Mammary epithelial cell (primary cell): ENCODE measurements around the gene DSTYK.

ENCODE experiments used
- CTCF ChIP-seq, 2 donors: IDR thresholded peaks in 1 of 2; conservative IDR thresholded peaks in 1 of 2; 2 replicates each; pipeline ENCODE4 v1.5.1; 2011 to 2012; ENCODE audit warnings: inconsistent platforms in 2 of 2, low read length in 2 of 2, mild to moderate bottlenecking in 2 of 2, control low read depth in 1 of 2, low read depth in 1 of 2; ENCODE audit not compliant: insufficient read depth in 1 of 2; ENCODE audit errors: extremely low read depth in 1 of 2
- EZH2 ChIP-seq: IDR thresholded peaks from 2 replicates; pipeline ENCODE4 v1.6.1; 2012; ENCODE audit warnings: low read length, inconsistent platforms, borderline replicate concordance

GRCh38 chr1:205220421-205220820 lies 8.9 kb upstream of the DSTYK start:
- TF ChIP-seq CTCF (conservative IDR thresholded peaks at IDR 0.05 in 1 of 2, IDR thresholded peaks at IDR 0.05 in 1 of 2; ENCODE audit: extremely low read depth in 1 of 2, insufficient read depth in 1 of 2, low read depth in 1 of 2, low read length in 2 of 2) (no peak), EZH2 (no peak)
